SHP77 treated with DMSO at 0.1 percent for 48 hours (cell line): Measurements from ENCODE around the gene ZFAND6.
A peak's percentile ranks its signal among the peaks of the same experiment; 100 is the strongest.

Source experiments
- DNase-seq: peaks from one replicate; lab custom pipeline; 2025; lab: John Stamatoyannopoulos, UW

ZFAND6 gene

DNA sequence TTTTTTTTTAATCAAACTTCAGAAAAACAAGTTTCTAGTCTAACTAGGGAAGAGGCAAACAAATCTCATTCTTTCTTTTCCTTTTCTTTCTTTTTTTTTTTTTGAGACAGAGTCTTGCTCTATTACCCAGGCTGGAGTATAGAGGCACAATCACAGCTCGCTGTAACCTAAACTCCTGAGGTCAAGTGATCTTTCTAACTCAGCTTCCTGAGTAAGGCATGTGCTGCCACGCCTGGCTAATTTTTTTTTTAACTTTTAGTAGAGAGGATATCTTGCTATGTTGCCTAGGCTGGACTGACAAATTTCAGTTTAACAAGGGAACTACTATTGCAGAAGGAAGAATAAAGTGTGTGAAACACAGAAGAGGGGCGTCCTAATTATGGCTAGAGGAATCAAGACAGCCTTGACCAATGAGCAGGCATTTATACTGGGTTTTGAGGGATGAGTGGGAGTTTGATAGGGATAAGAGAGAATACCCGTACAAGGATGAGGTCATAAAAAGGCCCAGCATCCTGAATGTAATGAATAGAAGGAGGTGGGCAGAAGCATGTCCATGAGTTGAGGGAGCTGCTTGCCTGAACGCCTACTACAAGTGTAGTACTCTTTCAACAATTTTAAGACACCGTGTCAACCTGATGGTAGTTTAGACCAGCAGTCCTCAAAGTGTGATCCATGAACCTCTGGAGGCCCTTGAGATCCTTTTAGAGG lies 6.7 kb upstream of the ZFAND6 start:
- no peak for DNase-seq

DNA sequence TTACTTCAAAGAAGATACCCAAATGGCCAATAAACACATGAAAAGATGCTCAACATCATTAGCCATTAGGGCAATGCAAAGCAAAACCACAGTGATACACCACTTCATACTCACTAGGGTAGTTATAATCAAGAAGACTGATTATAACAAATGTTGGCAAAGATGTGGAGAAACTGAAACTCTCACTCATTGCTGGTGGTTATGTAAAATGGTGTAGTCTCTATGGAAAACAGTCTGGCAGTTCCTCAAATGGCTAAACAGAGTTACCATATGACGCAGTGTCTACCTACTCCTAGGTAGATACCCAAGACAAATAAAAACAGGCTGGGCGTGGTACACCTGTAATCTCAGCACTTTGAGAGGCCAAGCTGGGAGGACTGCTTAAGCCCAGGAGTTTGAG lies 3.5 kb upstream of the ZFAND6 start:
- DNase-seq = no peak

DNA sequence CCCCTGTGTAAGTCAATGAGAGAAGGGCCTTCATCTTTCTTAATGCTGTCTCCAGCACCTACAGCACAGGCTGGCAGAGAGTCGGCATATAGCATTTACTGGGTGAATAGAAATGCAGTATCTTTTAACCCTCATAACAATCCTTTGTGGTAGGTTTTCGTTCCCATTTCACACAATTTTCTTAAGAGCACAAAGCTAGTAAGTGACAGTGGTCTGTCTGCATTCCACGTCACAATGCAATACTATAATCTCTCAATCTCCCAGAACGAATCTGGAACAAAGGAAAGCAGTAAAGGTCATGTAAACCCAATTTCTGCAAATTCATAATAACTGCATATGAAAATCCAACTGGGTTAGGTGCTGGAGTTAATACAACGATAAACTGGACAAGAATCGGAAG lies 1.4 kb upstream of the ZFAND6 start:
- no peak for DNase-seq

- no peak for DNase-seq
Observed at GRCh38 chr15:80059786-80060355, 395 bp downstream of the ZFAND6 start.

- no peak for DNase-seq
Observed at GRCh38 chr15:80060356-80061006, 1.0 kb downstream of the ZFAND6 start.

- no peak for DNase-seq
Observed at GRCh38 chr15:80061582-80061981, 2.1 kb downstream of the ZFAND6 start.

DNA sequence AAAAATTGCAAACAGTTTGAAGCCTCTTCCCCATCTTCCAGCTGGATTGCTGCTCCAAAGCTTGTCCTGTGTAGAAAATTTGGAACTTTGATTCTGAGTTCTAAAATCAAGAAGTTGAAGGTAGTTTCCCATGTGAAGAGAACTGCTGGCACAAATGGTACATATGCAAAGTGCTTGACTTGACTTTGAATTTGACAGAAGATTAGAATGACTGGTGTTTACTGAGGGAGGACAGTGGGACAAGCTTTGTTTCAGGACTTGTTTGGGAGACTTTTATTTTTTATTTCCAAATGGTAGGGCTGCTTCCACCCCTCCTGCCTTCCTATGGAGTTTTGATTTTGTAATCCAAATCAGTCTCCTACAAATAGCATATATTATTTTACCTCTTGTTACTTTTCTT lies 7.4 kb downstream of the ZFAND6 start:
- DNase-seq = no peak

GRCh38 chr15:80068578-80068977 lies 9.1 kb downstream of the ZFAND6 start:
- no peak for DNase-seq

DNA sequence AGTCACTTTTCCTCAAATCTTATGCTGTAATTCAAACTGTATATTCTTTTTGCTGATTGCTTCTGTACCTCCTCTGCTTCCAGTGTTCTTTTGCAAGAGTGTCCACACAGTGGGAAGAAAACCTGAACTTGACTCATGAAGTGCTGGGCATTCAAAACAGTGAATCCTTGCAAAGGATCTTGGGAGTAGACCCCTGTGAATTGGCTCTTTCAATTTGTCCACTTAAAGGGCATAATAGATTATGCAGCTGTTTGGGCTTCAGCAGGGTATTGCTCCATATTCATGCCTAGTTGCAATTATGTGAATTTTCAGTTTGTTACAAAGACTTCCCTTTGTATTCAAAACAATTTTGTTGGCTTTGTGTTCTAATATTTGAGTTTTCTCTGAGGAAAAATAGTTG lies 11.4 kb downstream of the ZFAND6 start:
- DNase-seq = no peak

DNA sequence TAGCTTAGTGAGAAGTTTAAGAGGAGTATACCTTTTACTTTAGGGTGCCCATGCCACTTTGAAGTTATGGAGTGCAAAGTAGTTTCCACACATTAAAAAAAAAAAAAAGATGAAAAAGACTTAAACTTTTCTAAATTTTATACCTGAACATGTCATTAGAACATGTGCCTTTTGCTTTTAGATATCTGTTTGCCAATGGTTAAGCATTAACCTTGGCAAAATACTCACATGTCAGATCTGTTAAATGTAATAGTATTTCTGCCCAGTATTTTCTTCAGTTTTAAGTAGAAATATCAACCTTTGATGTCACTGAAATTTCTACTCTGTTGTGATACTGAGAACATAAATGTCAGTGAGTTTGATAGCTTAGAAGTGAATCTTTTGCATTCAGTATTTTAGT lies 12.2 kb downstream of the ZFAND6 start:
- no peak for DNase-seq

GRCh38 chr15:80072285-80072994 lies 13.0 kb downstream of the ZFAND6 start:
- DNase-seq = peak; percentile 93

DNA sequence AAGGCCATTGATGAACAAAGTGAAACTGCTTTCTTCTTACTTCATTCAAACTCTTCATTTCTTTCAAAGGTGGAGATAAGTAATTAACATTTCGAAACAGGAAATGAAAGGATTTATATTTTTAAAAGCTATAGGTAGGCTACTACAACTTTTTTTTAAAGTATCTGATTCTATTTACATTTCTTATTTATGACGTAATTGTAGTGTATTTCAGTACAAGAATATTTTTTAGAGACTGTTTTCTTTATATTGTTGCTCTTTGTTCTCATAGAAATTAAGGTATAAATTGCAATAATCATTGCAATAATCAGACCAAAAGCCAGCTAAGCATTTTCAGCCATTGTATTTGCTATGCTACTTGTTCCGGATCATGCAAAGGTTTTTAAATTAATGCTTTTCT lies 13.7 kb downstream of the ZFAND6 start:
- no peak for DNase-seq

- no peak for DNase-seq
Observed at GRCh38 chr15:80076321-80077318, 17.1 kb downstream of the ZFAND6 start.

DNA sequence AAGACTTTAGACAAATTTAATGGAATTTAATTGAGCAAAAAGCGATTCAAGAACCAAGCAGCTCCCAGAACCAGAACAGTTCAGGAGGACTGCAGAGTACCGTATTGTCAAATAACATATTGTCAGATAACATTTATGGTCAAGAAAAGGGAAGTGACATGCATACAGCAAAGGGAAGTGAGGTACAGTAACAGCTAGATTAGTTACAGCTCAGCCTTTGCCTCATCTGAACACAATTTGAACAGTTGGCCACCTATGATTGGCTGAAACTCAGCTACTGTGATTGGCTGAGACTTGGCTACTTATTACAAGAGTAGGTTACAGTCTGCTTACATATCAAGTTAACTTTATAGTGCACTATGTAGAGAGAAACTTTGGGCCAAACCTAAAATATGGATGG lies 21.9 kb downstream of the ZFAND6 start:
- DNase-seq = no peak

GRCh38 chr15:80087104-80087503 lies 27.6 kb downstream of the ZFAND6 start:
- no peak for DNase-seq

DNA sequence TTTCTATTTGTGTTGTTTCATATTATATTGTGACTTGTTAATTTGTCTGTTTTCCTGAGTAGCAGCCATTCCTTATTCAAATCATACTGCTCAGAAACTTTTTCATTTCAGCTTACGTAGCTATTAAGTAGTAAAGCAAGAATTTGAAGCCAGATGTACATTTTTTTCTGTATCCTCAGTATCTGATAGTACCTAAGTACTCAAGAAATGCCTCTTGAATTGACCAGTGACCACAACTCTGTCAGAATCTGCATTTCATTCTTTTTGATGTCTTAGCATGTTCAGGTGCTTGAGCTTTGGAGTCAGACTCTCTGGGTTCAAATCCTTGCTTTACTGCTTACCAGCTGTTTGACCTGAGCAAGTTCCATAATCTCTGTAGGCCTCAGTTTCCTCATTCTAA lies 30.6 kb downstream of the ZFAND6 start:
- no peak for DNase-seq

- DNase-seq = no peak
Observed at GRCh38 chr15:80090879-80091503, 31.5 kb downstream of the ZFAND6 start.

- DNase-seq = no peak
Observed at GRCh38 chr15:80093854-80094418, 34.5 kb downstream of the ZFAND6 start.

- DNase-seq = no peak
Observed at GRCh38 chr15:80095511-80095910, 36.0 kb downstream of the ZFAND6 start.

- no peak for DNase-seq
Observed at GRCh38 chr15:80095969-80096368, 36.5 kb downstream of the ZFAND6 start.

- DNase-seq = no peak
Observed at GRCh38 chr15:80098341-80098740, 38.9 kb downstream of the ZFAND6 start.
